Dermis lymphatic vessel endothelial cell (primary cell): ENCODE results near the gene SHISAL1. TPM values are rescaled to one million over a fixed set of nuclear protein-coding genes. Genes with fewer than 3 reads are reported as not detected.

Source experiments
- total RNA-seq: library from RNA; depleted of rRNA; stranded (reverse); fragments of >200 nt; gene quantifications from 2 replicates; pipeline ENCODE4 v1.2.1, GENCODE V29; 2014

The SHISAL1 gene
- total RNA-seq, result under 0.01 TPM in 2 replicates

GRCh38 chr22:44312766-44313165 is at the start of gene SHISAL1:
TSS of gene SHISAL1 (minus strand) at chr22:44312951. CDS start at chr22:44300945, 12,006 bp downstream.

Other genes with a start within 250 kb of the SHISAL1 start
- gene PARVG, start 132.0 kb downstream of the SHISAL1 start, total RNA-seq, result 0.11 and 0.52 TPM in 2 replicates
- 12.0 and 13.1 TPM in 2 replicates for gene RTL6, start 185.3 kb upstream of the SHISAL1 start, total RNA-seq